Vagina (tissue), 2 donors: ENCODE data around the gene ZNF827.

Experiments
- POLR2A ChIP-seq, 2 donors: fragments of 450-650 bp; IDR thresholded peaks; one replicate each; pipeline ENCODE4 v1.6.1; 2017; ENCODE audit warnings: antibody characterized with exemption in 2 of 2, mild to moderate bottlenecking in 2 of 2, moderate library complexity in 2 of 2
- POLR2AphosphoS5 ChIP-seq, 2 donors: sonication (generic); formaldehyde crosslinking; IDR thresholded peaks; one replicate each; pipeline ENCODE4 v1.9.0; 2017; ENCODE audit warnings: antibody characterized with exemption in 2 of 2, mild to moderate bottlenecking in 2 of 2, low read depth in 1 of 2; ENCODE audit not compliant: insufficient read depth in 1 of 2
- TF ChIP-seq, protein P1 (sequence below), 3 experiments: fragments of 450-650 bp in 2 of 3; fragments of 200-600 bp in 1 of 3; sonication (generic) in 1 of 3; IDR thresholded peaks; one replicate each; pipeline ENCODE4 v1.5.1; 2017 to 2019; ENCODE audit warnings: antibody characterized with exemption in 3 of 3, mild to moderate bottlenecking in 2 of 3, moderate library complexity in 2 of 3

- TF ChIP-seq, protein P1, sequence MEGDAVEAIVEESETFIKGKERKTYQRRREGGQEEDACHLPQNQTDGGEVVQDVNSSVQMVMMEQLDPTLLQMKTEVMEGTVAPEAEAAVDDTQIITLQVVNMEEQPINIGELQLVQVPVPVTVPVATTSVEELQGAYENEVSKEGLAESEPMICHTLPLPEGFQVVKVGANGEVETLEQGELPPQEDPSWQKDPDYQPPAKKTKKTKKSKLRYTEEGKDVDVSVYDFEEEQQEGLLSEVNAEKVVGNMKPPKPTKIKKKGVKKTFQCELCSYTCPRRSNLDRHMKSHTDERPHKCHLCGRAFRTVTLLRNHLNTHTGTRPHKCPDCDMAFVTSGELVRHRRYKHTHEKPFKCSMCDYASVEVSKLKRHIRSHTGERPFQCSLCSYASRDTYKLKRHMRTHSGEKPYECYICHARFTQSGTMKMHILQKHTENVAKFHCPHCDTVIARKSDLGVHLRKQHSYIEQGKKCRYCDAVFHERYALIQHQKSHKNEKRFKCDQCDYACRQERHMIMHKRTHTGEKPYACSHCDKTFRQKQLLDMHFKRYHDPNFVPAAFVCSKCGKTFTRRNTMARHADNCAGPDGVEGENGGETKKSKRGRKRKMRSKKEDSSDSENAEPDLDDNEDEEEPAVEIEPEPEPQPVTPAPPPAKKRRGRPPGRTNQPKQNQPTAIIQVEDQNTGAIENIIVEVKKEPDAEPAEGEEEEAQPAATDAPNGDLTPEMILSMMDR (IDR thresholded peaks at IDR 0.05) = no peak
- TF ChIP-seq POLR2A (IDR thresholded peaks at IDR 0.05) (no peak), POLR2AphosphoS5 (IDR thresholded peaks at IDR 0.05; ENCODE audit: insufficient read depth in 1 of 2, low read depth in 1 of 2) (no peak)
Measured at GRCh38 chr4:145888393-145888792, 50.2 kb downstream of the ZNF827 start.
